AG08395 (cell line): ENCODE results near the gene PTBP3.
A peak's percentile ranks its signal among the peaks of the same experiment; 100 is the strongest.
"Not testable (repeated sequence)": the region's sequence is repeated elsewhere in the genome, so short reads cannot be mapped to it uniquely, and the experiment has no call there.

ENCODE experiments used
- DNase-seq: peaks from one replicate; pipeline ENCODE4 v3.0.0; 2012; ENCODE audit warnings: mixed read lengths, low spot score

PTBP3 gene

DNA sequence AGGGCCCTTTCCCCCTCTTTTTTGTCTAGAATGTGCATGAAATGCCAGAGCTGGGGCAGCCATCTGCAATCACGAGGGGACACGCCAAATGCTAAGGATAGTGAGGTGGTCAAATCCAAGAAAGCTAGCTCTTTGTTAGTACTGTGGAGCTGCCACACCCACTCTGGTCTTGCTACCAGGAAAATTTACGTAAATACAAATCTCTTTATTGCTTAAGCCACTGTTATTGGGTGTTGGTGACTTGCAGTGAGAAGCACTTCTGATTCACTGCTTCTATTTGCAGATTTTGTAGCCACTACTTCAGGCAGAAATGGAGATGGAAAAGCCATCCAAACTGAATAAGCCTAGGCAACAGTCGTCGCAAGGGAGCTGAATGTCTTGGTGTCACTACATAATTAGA lies 132.7 kb downstream of the PTBP3 start:
- no peak for DNase-seq

DNA sequence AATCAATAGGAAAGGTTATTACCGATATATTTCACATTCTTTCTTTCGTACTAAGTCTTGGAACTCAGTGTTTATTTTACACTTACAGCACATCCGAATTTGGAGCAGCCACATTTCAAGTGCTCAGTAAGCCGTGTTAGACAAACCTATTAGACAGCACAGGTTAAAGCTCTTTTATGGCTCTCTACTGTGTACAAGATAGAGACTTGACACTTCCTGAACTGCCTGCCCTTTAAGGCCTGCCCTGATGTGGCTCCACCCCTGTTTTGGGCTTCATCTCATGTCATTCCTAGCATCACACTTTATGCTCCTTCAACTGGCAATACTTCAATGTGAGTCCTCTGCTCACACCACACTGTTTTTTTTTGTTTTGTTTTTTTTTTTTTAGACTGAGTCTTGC lies 134.8 kb downstream of the PTBP3 start:
- no peak for DNase-seq

DNA sequence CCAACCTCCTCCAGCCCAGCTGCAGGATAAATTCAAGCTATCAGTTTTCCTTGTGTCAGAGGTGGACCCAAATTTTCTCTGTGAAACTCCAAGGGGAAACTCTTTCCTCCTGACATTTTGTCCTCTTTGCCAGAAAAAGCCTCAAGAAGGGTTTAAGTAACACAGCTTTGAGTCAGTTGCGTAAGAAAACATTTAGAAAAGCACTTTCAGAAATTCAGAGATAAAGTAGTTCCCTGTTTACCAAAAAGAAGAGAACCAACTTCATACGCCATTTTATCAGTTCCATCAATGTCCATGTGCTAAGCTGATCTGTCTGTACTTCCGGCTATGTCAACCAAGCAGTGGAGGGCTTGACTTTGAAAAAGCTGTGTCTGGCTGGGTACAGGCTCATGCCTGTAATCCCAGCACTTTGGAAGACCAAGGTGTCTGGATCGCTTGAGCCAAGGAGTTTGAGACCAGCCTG lies 138.4 kb downstream of the PTBP3 start:
- no peak for DNase-seq

DNA sequence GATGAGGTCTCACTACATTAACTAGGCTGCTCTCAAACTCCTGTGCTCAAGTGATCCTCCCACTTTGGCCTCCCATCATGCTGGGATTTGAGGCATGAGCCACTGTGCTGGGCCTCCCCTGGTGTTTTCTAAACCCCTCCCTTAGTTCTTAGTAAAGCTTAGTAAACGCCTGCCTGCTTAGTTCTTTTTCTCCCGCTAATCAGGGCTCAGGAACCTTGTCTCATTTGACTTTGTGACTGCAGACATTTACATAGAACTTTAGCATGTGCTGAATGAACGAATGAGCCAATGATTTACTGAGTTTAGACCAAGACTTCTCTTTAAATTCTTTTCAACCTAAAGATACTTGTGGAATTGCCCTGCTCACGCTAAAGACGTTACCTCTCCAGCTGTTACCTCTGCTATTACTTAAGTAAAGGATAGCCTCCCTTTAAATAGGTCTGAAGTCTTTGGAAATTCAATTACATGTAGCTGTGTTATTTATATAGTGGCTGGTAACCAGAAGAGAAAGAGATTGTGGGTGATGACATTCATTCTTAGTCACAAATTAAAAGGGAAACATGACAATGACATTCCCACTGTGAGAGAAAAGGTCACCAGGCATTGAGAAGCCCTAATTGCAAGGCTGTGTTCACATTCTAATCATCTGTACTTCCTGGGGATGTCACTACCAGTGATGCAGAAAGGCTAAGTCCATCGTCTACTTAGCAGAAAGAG lies 139.7 kb downstream of the PTBP3 start:
- DNase-seq = no peak

GRCh38 chr9:112190320-112190719 lies 143.1 kb downstream of the PTBP3 start:
- not testable (repeated sequence) for DNase-seq

- no peak for DNase-seq
These were observed 144.5 kb downstream of the PTBP3 start for GRCh38 chr9:112188884-112189283.

DNA sequence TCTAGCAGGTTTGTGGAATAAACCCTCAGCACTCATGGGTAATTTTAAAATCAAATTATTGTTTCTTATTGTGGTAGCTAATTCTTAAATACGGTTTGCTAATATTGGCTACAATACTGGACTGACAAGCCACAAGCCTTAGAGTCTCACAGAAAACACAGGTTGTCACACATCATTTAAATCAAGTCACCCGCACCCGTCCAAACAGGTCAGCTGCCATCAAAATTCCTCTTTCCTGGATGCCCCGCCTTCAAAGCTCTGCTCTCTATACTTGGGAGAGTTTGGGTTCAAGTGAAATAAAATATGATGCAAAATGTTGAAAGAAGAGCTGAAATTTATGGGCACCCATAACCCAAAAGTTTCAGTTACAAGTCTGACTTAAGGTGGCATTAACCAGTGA lies 146.0 kb downstream of the PTBP3 start:
- no peak for DNase-seq

DNA sequence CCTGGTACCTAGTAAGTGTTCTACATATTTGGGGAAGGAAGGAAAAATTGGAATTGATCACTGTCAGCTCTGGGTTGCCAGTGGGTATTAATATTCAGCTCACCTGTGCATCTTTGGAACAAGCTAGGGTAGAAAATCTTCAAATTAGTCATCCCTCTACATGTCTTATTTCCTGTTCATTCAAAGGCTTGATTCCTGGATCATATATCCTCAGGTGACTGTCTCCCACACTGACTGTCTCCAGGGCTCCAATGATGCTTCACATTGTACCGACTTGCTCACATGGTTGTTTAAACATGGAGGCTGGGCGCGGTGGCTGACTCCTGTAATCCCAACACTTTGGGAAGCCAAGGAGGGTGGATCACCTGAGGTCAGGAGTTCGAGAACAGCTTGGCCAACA lies 146.7 kb downstream of the PTBP3 start:
- no peak for DNase-seq

GRCh38 chr9:112184946-112185345 lies 148.5 kb downstream of the PTBP3 start:
- no peak for DNase-seq

DNA sequence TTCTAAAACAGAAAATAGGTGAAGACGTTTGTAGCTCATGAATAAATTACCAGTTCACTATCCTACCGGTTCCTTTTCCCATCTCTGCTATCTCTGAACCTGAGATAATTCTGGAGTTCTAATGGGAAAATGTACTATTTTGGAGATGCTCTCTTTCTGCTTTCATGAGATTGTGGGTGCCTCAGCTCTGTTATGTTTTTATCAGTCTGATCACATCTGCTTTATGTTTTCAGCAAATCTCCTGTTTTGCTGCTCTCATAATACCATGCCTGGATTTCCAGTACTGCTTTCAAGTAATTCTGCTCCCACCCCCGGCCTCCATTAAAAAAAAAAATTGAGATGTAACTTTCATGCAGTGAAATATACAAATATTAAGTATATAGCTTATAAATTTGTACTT lies 149.2 kb downstream of the PTBP3 start:
- DNase-seq = no peak

- peak; percentile 36 for DNase-seq
These were observed 153.0 kb downstream of the PTBP3 start for GRCh38 chr9:112180387-112180881.

GRCh38 chr9:112179816-112180215 lies 153.6 kb downstream of the PTBP3 start:
- DNase-seq = peak; percentile 80

- DNase-seq = no peak
These were observed 156.9 kb downstream of the PTBP3 start for GRCh38 chr9:112176524-112176923.

- DNase-seq = no peak
These were observed 157.6 kb downstream of the PTBP3 start for GRCh38 chr9:112175796-112176315.

DNA sequence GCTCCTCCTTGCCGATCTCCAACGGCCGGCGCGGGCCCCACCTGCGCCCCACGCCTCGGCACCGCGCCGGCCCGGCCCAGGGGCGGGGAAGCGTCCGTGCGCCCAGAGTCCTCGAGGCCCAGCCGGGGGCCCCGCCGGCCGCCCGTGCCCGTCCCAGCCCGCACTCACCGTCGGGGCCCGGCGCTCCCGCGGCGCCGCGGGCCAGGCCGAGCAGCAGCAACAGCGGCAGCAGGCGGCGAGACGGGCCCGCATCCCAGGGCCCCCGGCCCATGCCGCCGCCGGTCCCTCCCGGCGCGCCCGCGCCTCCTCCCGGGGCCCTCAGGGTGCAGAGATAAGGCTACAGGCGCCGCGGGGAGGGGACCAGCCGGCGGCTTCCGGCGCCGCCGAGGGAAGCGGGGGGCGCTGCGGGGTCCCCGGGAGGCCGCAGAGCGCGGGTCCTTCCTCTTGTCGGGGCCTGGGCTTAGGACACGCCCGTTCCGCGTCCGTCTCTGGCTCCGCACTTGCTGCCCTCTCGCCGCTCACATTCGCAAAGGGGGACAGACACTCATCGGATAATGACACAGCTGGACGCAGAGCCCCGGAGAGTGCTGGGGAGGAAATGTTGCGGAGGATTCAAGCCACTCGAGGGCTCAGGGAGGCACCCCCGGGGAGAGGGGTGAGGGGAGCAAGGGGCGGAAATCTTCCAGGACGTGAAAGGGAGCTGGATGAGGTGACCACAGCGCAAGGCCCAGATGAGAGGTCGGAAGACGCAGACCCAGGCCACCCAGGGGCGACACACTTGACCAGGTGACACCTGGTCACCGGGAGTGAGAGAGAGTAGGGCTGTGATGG lies 158.2 kb downstream of the PTBP3 start, which contains the start of gene SUSD1:
SUSD1 (minus strand) TSS at position 333 of the 831 bp plus-strand sequence; CDS start at position 271, 62 bp downstream.
- no peak for DNase-seq

GRCh38 chr9:112174222-112174964 lies 159.0 kb downstream of the PTBP3 start:
- DNase-seq = peak; percentile 75

DNA sequence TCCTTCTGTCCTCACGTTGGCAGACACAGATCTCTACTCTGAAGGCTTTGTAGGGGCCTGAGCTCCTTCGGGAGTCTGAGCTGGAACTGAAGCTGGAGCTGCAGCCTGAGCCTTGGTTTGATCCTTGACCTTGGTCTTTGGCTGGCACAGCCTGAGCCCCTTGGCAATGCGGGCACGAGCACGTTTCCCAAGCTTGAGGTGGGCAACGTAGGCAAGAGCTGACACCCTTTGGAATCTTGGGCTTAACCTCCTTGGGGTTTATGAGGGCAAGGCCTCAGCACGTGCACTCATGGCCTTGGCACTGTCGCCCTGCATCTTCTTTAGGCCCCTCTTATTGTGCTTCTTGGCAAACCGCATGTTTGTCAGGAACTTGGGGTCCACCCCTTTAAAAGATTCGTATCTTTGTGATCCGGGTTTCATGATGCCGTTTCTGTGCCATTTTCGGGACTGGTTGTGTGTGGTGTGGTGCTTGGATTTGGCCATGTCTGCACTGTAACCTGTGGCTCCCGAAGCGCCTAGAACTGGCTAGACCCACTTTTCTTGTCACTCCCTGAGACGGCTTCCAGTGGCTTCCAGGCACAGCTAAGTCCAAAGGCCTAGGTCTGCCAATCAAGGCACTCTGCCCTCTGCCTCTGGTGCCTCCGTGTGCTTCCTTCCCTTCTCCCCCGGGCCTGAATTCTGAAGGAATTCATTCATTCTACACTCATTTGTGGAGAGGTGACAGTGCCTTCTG lies 159.8 kb downstream of the PTBP3 start:
- no peak for DNase-seq

GRCh38 chr9:112170968-112171367 lies 162.5 kb downstream of the PTBP3 start:
- DNase-seq = no peak

- DNase-seq = no peak
These were observed 163.2 kb downstream of the PTBP3 start for GRCh38 chr9:112170235-112170634.

GRCh38 chr9:112169368-112169767 lies 164.1 kb downstream of the PTBP3 start:
- DNase-seq = no peak

- DNase-seq = no peak
These were observed 165.2 kb downstream of the PTBP3 start for GRCh38 chr9:112168197-112168596.
